ENCODE data around the gene UBAP2L. TPM values are rescaled to one million over a fixed set of nuclear protein-coding genes. Genes with fewer than 3 reads are reported as not detected.

The UBAP2L gene
- total and polyA plus RNA-seq, 9 of the 15 experiments (the other 6 are each of a cell fraction or from before 2014, with no cell fraction given), result 75.0 to 245 (median 119) TPM

- TF ChIP-seq RREB1 (CRISPR knock-in tag; IDR thresholded peaks at IDR 0.05) (no peak), GTF2E2 (tag; IDR thresholded peaks at IDR 0.05) (no peak), RBM17 (IDR thresholded peaks at IDR 0.05; ENCODE audit: borderline replicate concordance, low read depth, low read length) (no peak), ASH1L (IDR thresholded peaks at IDR 0.05; ENCODE audit: borderline replicate concordance, low read depth, partially characterized antibody) (no peak), HSF4 (CRISPR knock-in tag; IDR thresholded peaks at IDR 0.05; ENCODE audit: borderline replicate concordance) (no peak), THAP7 (CRISPR knock-in tag; IDR thresholded peaks at IDR 0.05) (no peak), E2F3 (CRISPR knock-in tag; IDR thresholded peaks at IDR 0.05) (no peak), NFIX (CRISPR knock-in tag; IDR thresholded peaks at IDR 0.05; ENCODE audit: low read depth) (no peak), ARHGAP35 (IDR thresholded peaks at IDR 0.05; ENCODE audit: partially characterized antibody) (no peak), ZNF830 (CRISPR knock-in tag; IDR thresholded peaks at IDR 0.05) (no peak), ZBTB2 (IDR thresholded peaks at IDR 0.05) (peak; percentile 82), ZNF124 (CRISPR knock-in tag; IDR thresholded peaks at IDR 0.05) (no peak), RNF219 (CRISPR knock-in tag; IDR thresholded peaks at IDR 0.05) (no peak), TAL1 (IDR thresholded peaks at IDR 0.05) (peak; percentile 79), FOXP1 (CRISPR knock-in tag; IDR thresholded peaks at IDR 0.05) (no peak), VEZF1 (CRISPR knock-in tag; IDR thresholded peaks at IDR 0.05) (no peak)
These were observed 33.8 kb upstream of the UBAP2L start (continued) for GRCh38 chr1:154186852-154187501.
